Adrenal gland (tissue), 12 donors: ENCODE data around the gene TIFAB. TPM values are rescaled to one million over a fixed set of nuclear protein-coding genes. Genes with fewer than 3 reads are reported as not detected.

Experiments
- DNase-seq, 7 donors: peaks; one replicate each; pipeline ENCODE4 v3.0.0-alpha.2; 2019 to 2020
- H3K27ac ChIP-seq, 5 donors: fragments of 200-600 bp; sonication (generic) in 4 of 5; 1 replicate in 3 of 5; 2 replicates in 2 of 5; pipeline versions ENCODE4 v1.5.1 to v1.8.0; 2016 to 2020; ENCODE audit warnings: mild to moderate bottlenecking in 1 of 5
- H3K27me3 ChIP-seq: fragments of 200-600 bp; 2 replicates; pipeline ENCODE4 v1.8.0; 2021
- H3K36me3 ChIP-seq, 2 donors: fragments of 200-600 bp; replicated peaks in 1 of 2; 1 replicate in 1 of 2; 2 replicates in 1 of 2; pipeline versions ENCODE4 v1.5.1 to v1.8.0; 2018 to 2022
- H3K4me1 ChIP-seq, 2 donors: fragments of 200-600 bp; replicated peaks in 1 of 2; 1 replicate in 1 of 2; 2 replicates in 1 of 2; pipeline versions ENCODE4 v1.5.1 to v1.8.0; 2018 to 2021
- H3K4me3 ChIP-seq, 4 donors: fragments of 200-600 bp; sonication (generic) in 3 of 4; one replicate each; pipeline ENCODE4 v1.5.1; 2016 to 2018
- H3K9me3 ChIP-seq, 3 donors: fragments of 200-600 bp; sonication (generic) in 1 of 3; replicated peaks in 1 of 3; 1 replicate in 2 of 3; 2 replicates in 1 of 3; pipeline versions ENCODE4 v1.5.1 to v1.8.0; 2016 to 2021
- CTCF ChIP-seq, 6 experiments: fragments of 450-650 bp in 4 of 6; fragments of 200-600 bp in 2 of 6; sonication (generic) in 1 of 6; IDR thresholded peaks; 1 replicate in 5 of 6; 2 replicates in 1 of 6; pipeline versions ENCODE4 v1.5.1 to v1.8.0; 2016 to 2021; ENCODE audit warnings: antibody characterized with exemption in 6 of 6, mild to moderate bottlenecking in 2 of 6, moderate library complexity in 1 of 6
- POLR2A ChIP-seq, 2 donors: fragments of 450-650 bp; IDR thresholded peaks; one replicate each; pipeline ENCODE4 v1.6.1; 2017; ENCODE audit warnings: antibody characterized with exemption in 2 of 2, mild to moderate bottlenecking in 2 of 2, moderate library complexity in 1 of 2
- WGBS, 4 donors: extraction: QIAGEN DNeasy Blood & Tissue Kit in 2 of 4; methylation state at CpG; one replicate each; pipeline versions ENCODE4 v1.1.5 to v1.1.7; 2013 to 2017; 5-methylcytosine and 5-hydroxymethylcytosine counted together
- intact Hi-C, 2 donors: fragments of 100-400 bp; cut with DNase I; formaldehyde crosslinking; loops; one replicate each; pipeline versions ENCODE4 v1.14.1 to v1.15.0; 2022 to 2023
- polyA plus RNA-seq, 3 donors: library from polyadenylated mRNA; stranded (reverse); fragments of 200-250 nt in 2 of 3; fragments of 350-450 nt in 1 of 3; fragmentation: Illumina TruSeq in 1 of 3; extraction: RNeasy Lipid Tissue Mini Kit (QIAGEN cat#74804) in 1 of 3; gene quantifications; one replicate each; pipeline ENCODE4 v1.2.3, GENCODE V29; 2013 to 2014
- total RNA-seq, 9 donors: library from RNA; depleted of rRNA in 4 of 9; stranded (reverse); fragments of >200 nt in 4 of 9; fragments of 120-200 nt in 1 of 9; fragmentation: NEBNext Ultra II Directional in 1 of 9; extraction: Animal tissue kit (Norgen Biotek cat#: 25700) in 1 of 9; gene quantifications; one replicate each; pipeline versions ENCODE4 v1.1.0 to v1.2.4, GENCODE V29; 2013 to 2023
- donor health status: healthy with polysubstance abuse.
- donor health status: Bipolar disorder and iron deficiency.
- donor health status: DM: yes; HTN: yes; CAD: no.
- donor health status: DM: no; HTN: no; CAD: no.
- donor health status: DM: no; HTN: no; CAD: no.
- donor health status: DM: yes; HTN: yes; CAD: no.

Gene TIFAB
- total and polyA plus RNA-seq, 12 donors, result 0.06 to 0.08 TPM; not detected in 10

- TF ChIP-seq CTCF (IDR thresholded peaks at IDR 0.05) (no peak), POLR2A (IDR thresholded peaks at IDR 0.05) (no peak)
- no peak for DNase-seq
- Histone ChIP-seq H3K27me3 (no peaks in the 10 kb centered on the region), H3K4me1 (no peaks in the 10 kb centered on the region), H3K27ac (no peak within 1 kb of the TSS), H3K36me3 (no peaks in the 10 kb centered on the region), H3K9me3 (no peaks in the 10 kb centered on the region), H3K4me3 (no peak within 1 kb of the TSS)
- intact Hi-C loops, result no loop called here
- 76 to 90% (median 84%) methylated on average over 5 of the region's 5 CpGs for WGBS, 4 donors
Measured at GRCh38 chr5:135447298-135447929, 4.7 kb downstream of the TIFAB start, which contains the start of gene DCANP1. Gene DCANP1 (minus strand): TSS chr5:135447348. CDS start chr5:135447108, 240 bp downstream.

GRCh38 chr5:135446615-135447014, 5.5 kb downstream of the TIFAB start:
- no peak for TF ChIP-seq POLR2A (IDR thresholded peaks at IDR 0.05)
- 65 to 88% (median 72%) methylated on average over 6 to 7 of the region's 7 CpGs for WGBS, 4 donors
- intact Hi-C loops, result no loop called here
- Histone ChIP-seq H3K27ac (no peak overlapping the region), H3K4me3 (no peak overlapping the region), H3K27me3 (no peaks in the 10 kb centered on the region), H3K9me3 (no peaks in the 10 kb centered on the region), H3K36me3 (no peaks in the 10 kb centered on the region), H3K4me1 (no peaks in the 10 kb centered on the region)
- peak in 1 of 7 donors; percentile 31 for DNase-seq

- TF ChIP-seq CTCF (IDR thresholded peaks at IDR 0.05) (no peak), POLR2A (IDR thresholded peaks at IDR 0.05) (no peak)
- no peaks in the 10 kb centered on the region for H3K36me3 ChIP-seq
- no peaks in the 10 kb centered on the region for H3K9me3 ChIP-seq
- intact Hi-C loops, result no loop called here
- H3K4me1 ChIP-seq, result no peaks in the 10 kb centered on the region
- H3K27ac ChIP-seq, result no peak overlapping the region
- WGBS, 4 donors, result 74 to 92% (median 87%) methylated on average over 9 of the region's 9 CpGs
- H3K27me3 ChIP-seq, result no peaks in the 10 kb centered on the region
- DNase-seq, result peak in 1 of 7 donors; percentile 7
- H3K4me3 ChIP-seq, result no peak overlapping the region
Measured at GRCh38 chr5:135446206-135446605, 5.9 kb downstream of the TIFAB start.

GRCh38 chr5:135445306-135445985, 6.7 kb downstream of the TIFAB start:
- H3K4me1 ChIP-seq, result no peaks in the 10 kb centered on the region
- intact Hi-C loops, result no loop called here
- H3K27ac ChIP-seq, result no peak overlapping the region
- no peaks in the 10 kb centered on the region for H3K36me3 ChIP-seq
- no peaks in the 10 kb centered on the region for H3K27me3 ChIP-seq
- DNase-seq, result peak in 2 of 7 donors; percentile 5 to 36
- WGBS, 4 donors, result 77 to 90% (median 85%) methylated on average over 4 to 14 of the region's 14 CpGs
- no peak overlapping the region for H3K4me3 ChIP-seq
- no peaks in the 10 kb centered on the region for H3K9me3 ChIP-seq
- no peak for TF ChIP-seq CTCF (IDR thresholded peaks at IDR 0.05)
- TF ChIP-seq POLR2A (IDR thresholded peaks at IDR 0.05), result no peak
